Thyroid gland (tissue), 4 donors: Measurements from ENCODE around the gene COMMD4.

Source experiments
- POLR2A ChIP-seq, 2 donors: fragments of 450-650 bp; IDR thresholded peaks; one replicate each; pipeline ENCODE4 v1.6.1; 2017; ENCODE audit warnings: antibody characterized with exemption in 2 of 2, mild to moderate bottlenecking in 2 of 2, moderate library complexity in 1 of 2
- TF ChIP-seq, protein P1 (sequence below), 6 experiments: fragments of 200-600 bp in 3 of 6; fragments of 450-650 bp in 3 of 6; sonication (generic) in 3 of 6; IDR thresholded peaks; one replicate each; pipeline ENCODE4 v1.5.1; 2016 to 2019; ENCODE audit warnings: antibody characterized with exemption in 6 of 6, mild to moderate bottlenecking in 2 of 6, inconsistent platforms in 1 of 6, moderate library complexity in 1 of 6

DNA sequence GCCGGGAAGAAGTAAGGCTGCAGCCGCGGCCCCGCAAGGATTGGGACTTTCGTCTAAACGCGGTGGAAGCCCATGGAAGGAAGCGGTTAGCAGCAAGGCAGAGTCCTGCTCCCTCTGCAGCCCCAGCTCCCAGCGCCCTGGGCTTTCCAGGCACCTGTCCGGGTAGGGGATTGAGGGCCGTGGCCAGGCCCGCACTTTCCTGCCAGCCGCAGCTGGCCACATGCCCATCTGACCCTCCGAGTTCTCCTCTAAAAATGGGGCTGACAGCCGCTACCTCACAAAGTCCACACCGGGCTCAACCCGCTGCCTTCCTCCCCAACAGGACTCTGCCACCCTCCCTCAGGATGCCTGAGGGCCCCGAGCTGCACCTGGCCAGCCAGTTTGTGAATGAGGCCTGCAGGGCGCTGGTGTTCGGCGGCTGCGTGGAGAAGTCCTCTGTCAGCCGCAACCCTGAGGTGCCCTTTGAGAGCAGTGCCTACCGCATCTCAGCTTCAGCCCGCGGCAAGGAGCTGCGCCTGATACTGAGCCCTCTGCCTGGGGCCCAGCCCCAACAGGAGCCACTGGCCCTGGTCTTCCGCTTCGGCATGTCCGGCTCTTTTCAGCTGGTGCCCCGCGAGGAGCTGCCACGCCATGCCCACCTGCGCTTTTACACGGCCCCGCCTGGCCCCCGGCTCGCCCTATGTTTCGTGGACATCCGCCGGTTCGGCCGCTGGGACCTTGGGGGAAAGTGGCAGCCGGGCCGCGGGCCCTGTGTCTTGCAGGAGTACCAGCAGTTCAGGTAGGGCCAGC, 12.9 kb downstream of the COMMD4 start:
- TF ChIP-seq, protein P1, sequence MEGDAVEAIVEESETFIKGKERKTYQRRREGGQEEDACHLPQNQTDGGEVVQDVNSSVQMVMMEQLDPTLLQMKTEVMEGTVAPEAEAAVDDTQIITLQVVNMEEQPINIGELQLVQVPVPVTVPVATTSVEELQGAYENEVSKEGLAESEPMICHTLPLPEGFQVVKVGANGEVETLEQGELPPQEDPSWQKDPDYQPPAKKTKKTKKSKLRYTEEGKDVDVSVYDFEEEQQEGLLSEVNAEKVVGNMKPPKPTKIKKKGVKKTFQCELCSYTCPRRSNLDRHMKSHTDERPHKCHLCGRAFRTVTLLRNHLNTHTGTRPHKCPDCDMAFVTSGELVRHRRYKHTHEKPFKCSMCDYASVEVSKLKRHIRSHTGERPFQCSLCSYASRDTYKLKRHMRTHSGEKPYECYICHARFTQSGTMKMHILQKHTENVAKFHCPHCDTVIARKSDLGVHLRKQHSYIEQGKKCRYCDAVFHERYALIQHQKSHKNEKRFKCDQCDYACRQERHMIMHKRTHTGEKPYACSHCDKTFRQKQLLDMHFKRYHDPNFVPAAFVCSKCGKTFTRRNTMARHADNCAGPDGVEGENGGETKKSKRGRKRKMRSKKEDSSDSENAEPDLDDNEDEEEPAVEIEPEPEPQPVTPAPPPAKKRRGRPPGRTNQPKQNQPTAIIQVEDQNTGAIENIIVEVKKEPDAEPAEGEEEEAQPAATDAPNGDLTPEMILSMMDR (IDR thresholded peaks at IDR 0.05) = no peak
- no peak for TF ChIP-seq POLR2A (IDR thresholded peaks at IDR 0.05)
